Measurements from ENCODE around the gene PXDN. TPM values are rescaled to one million over a fixed set of nuclear protein-coding genes. Genes with fewer than 3 reads are reported as not detected.

The PXDN gene
- total and polyA plus RNA-seq, 2 donors (not counting 3 experiments of a cell fraction or from before 2014, with no cell fraction given): 231 to 308 TPM

- H3K36me3 ChIP-seq (ENCODE audit: control insufficient read depth in 2 of 2, extremely low read depth in 1 of 2, insufficient read depth in 2 of 2, low read length in 2 of 2): no peaks in the 10 kb centered on the region
- POLR2A ChIA-PET: no interaction called here
- FAIRE-seq: no peak
- H3K27ac ChIP-seq (ENCODE audit: insufficient read depth, low read depth, low read length): no peak overlapping the region
- H3K9me1 ChIP-seq (replicated peaks; ENCODE audit: control insufficient read depth, extremely low read depth, insufficient read depth, low read length): no peaks in the 10 kb centered on the region
- H3K27me3 ChIP-seq (ENCODE audit: control insufficient read depth in 2 of 2, insufficient read depth in 2 of 2, low read length in 2 of 2): no peaks in the 10 kb centered on the region
- no peaks in the 10 kb centered on the region for H3K4me1 ChIP-seq (ENCODE audit: control insufficient read depth, extremely low read depth, insufficient read depth, low read length)
- intact Hi-C loops (cut with micrococcal nuclease) (no loop called here), dilution Hi-C loops (cut with MboI; ENCODE audit: extremely low pct_ligation_motif_present, low sequenced_read_pairs) (no loop called here)
- no peak overlapping the region for H2AFZ ChIP-seq (ENCODE audit: low read depth, low read length)
- no peaks in the 10 kb centered on the region for H4K20me1 ChIP-seq (replicated peaks; ENCODE audit: control insufficient read depth, extremely low read depth, insufficient read depth, low read length)
- no peaks in the 10 kb centered on the region for H3K9me3 ChIP-seq (replicated peaks; ENCODE audit: control insufficient read depth, insufficient read depth, low read length)
- TF ChIP-seq FOS (IDR thresholded peaks at IDR 0.05; ENCODE audit: borderline replicate concordance, insufficient read depth, low read length) (no peak), MYC (IDR thresholded peaks at IDR 0.05; ENCODE audit: low read depth, low read length) (no peak), POLR2AphosphoS5 (IDR thresholded peaks at IDR 0.05; ENCODE audit: insufficient read depth, low read depth, low read length) (no peak)
- no peak for DNase-seq (ENCODE audit: low read depth, low spot score)
- no peak overlapping the region for H3K9ac ChIP-seq (replicated peaks; ENCODE audit: extremely low read depth, insufficient read depth, low read length)
- no TSS peak for BruUV-seq (replicated peaks)
- H3K79me2 ChIP-seq (ENCODE audit: control insufficient read depth, insufficient read depth, low read length): peaks cover 14% of the 10 kb centered on the region
- no peak overlapping the region for H3K4me3 ChIP-seq (replicated peaks in 1 of 3; ENCODE audit: insufficient read depth in 1 of 3, low read depth in 1 of 3, low read length in 3 of 3)
- CTCF ChIA-PET: interaction anchor here (1.6 kb wide), 1 partner anchor 49 kb away, joined by 4 read pairs; no protein-coding TSS in a partner anchor
- no peak overlapping the region for H3K4me2 ChIP-seq (ENCODE audit: insufficient read depth, low read length)
These were observed 42.6 kb downstream of the PXDN start for GRCh38 chr2:1701556-1702185.

- H3K9me1 ChIP-seq (replicated peaks; ENCODE audit: control insufficient read depth, extremely low read depth, insufficient read depth, low read length): no peaks in the 10 kb centered on the region
- H3K4me1 ChIP-seq (ENCODE audit: control insufficient read depth, extremely low read depth, insufficient read depth, low read length): no peaks in the 10 kb centered on the region
- H3K36me3 ChIP-seq (ENCODE audit: control insufficient read depth in 2 of 2, extremely low read depth in 1 of 2, insufficient read depth in 2 of 2, low read length in 2 of 2): no peaks in the 10 kb centered on the region
- no peaks in the 10 kb centered on the region for H3K9me3 ChIP-seq (replicated peaks; ENCODE audit: control insufficient read depth, insufficient read depth, low read length)
- dilution Hi-C loops (cut with MboI; ENCODE audit: extremely low pct_ligation_motif_present, low sequenced_read_pairs): no loop called here
- H3K4me2 ChIP-seq (ENCODE audit: insufficient read depth, low read length): no peak overlapping the region
- H2AFZ ChIP-seq (ENCODE audit: low read depth, low read length): no peak overlapping the region
- no peaks in the 10 kb centered on the region for H3K27me3 ChIP-seq (ENCODE audit: control insufficient read depth in 2 of 2, insufficient read depth in 2 of 2, low read length in 2 of 2)
- FAIRE-seq: no peak
- H3K27ac ChIP-seq (ENCODE audit: insufficient read depth, low read depth, low read length): no peak overlapping the region
- H3K9ac ChIP-seq (replicated peaks; ENCODE audit: extremely low read depth, insufficient read depth, low read length): no peak overlapping the region
- H3K79me2 ChIP-seq (ENCODE audit: control insufficient read depth, insufficient read depth, low read length): peaks cover 16% of the 10 kb centered on the region
- ChIA-PET POLR2A (no interaction called here), CTCF (interaction anchor here (1.6 to 1.9 kb wide), 2 partner anchors 10 to 50 kb away, joined by 4 read pairs; no protein-coding TSS in a partner anchor)
- H3K4me3 ChIP-seq (replicated peaks in 1 of 3; ENCODE audit: insufficient read depth in 1 of 3, low read depth in 1 of 3, low read length in 3 of 3): no peak overlapping the region
- no TSS peak for BruUV-seq (replicated peaks)
- DNase-seq (ENCODE audit: low read depth, low spot score): no peak
- H4K20me1 ChIP-seq (replicated peaks; ENCODE audit: control insufficient read depth, extremely low read depth, insufficient read depth, low read length): no peaks in the 10 kb centered on the region
- TF ChIP-seq MAX (IDR thresholded peaks at IDR 0.05; ENCODE audit: insufficient read depth, insufficient read length) (no peak), MYC (IDR thresholded peaks at IDR 0.05; ENCODE audit: low read depth, low read length) (no peak), POLR2A (IDR thresholded peaks at IDR 0.05; ENCODE audit: low read depth, low read length) (no peak), CTCF (IDR thresholded peaks at IDR 0.05; ENCODE audit: extremely low read depth in 1 of 2, insufficient read depth in 1 of 2, low read depth in 1 of 2, low read length in 2 of 2) (no peak), EZH2 (IDR thresholded peaks at IDR 0.05; ENCODE audit: borderline replicate concordance, low read depth, low read length, severe bottlenecking) (no peak), FOS (IDR thresholded peaks at IDR 0.05; ENCODE audit: borderline replicate concordance, insufficient read depth, low read length) (no peak), POLR2AphosphoS5 (IDR thresholded peaks at IDR 0.05; ENCODE audit: insufficient read depth, low read depth, low read length) (no peak), JUN (IDR thresholded peaks at IDR 0.05; ENCODE audit: borderline replicate concordance, insufficient read depth, insufficient read length, low read depth) (no peak), GATA2 (IDR thresholded peaks at IDR 0.05; ENCODE audit: insufficient read depth, insufficient read length, low read depth, low read length) (no peak)
- intact Hi-C loops (cut with micrococcal nuclease): no loop called here
These were observed 43.3 kb downstream of the PXDN start for GRCh38 chr2:1701020-1701419.
